ENCODE results near the gene NONO.
"Not testable (repeated sequence)": the region's sequence is repeated elsewhere in the genome, so short reads cannot be mapped to it uniquely, and the experiment has no call there.

NONO gene

GRCh38 chrX:71302461-71303213, 19.2 kb downstream of the NONO start:
- no peaks in the 10 kb centered on the region for H3K27me3 ChIP-seq
- no peak for TF ChIP-seq CTCF (IDR thresholded peaks at IDR 0.05)
- no peak overlapping the region for H3K27ac ChIP-seq
- no peak overlapping the region for H3K4me3 ChIP-seq (ENCODE audit: low read depth in 1 of 2, low read length in 1 of 2)
- no peaks in the 10 kb centered on the region for H3K9me3 ChIP-seq
- peaks cover 30% of the 10 kb centered on the region for H3K36me3 ChIP-seq
- peaks cover 0 to 4% of the 10 kb centered on the region in 2 experiments for H3K4me1 ChIP-seq (ENCODE audit: control insufficient read depth in 1 of 2, insufficient read depth in 1 of 2, low read depth in 1 of 2, low read length in 1 of 2)

- no peak for TF ChIP-seq CTCF (IDR thresholded peaks at IDR 0.05)
- Histone ChIP-seq H3K27me3 (no peaks in the 10 kb centered on the region), H3K4me1 (ENCODE audit: control insufficient read depth in 1 of 2, insufficient read depth in 1 of 2, low read depth in 1 of 2, low read length in 1 of 2) (peaks cover 0 to 4% of the 10 kb centered on the region in 2 experiments), H3K4me3 (ENCODE audit: low read depth in 1 of 2, low read length in 1 of 2) (no peak overlapping the region), H3K27ac (no peak overlapping the region), H3K36me3 (peaks cover 12% of the 10 kb centered on the region), H3K9me3 (no peaks in the 10 kb centered on the region)
Measured at GRCh38 chrX:71304561-71304960, 21.1 kb downstream of the NONO start.

- Histone ChIP-seq H3K36me3 (no peaks in the 10 kb centered on the region), H3K9me3 (no peaks in the 10 kb centered on the region), H3K4me1 (ENCODE audit: control insufficient read depth in 1 of 2, insufficient read depth in 1 of 2, low read depth in 1 of 2, low read length in 1 of 2) (no peaks in the 10 kb centered on the region), H3K27me3 (no peaks in the 10 kb centered on the region), H3K27ac (no peak overlapping the region), H3K4me3 (ENCODE audit: low read depth in 1 of 2, low read length in 1 of 2) (no peak overlapping the region)
- TF ChIP-seq CTCF (IDR thresholded peaks at IDR 0.05): no peak
Measured at GRCh38 chrX:71315917-71316316, 32.5 kb downstream of the NONO start.

- not testable (repeated sequence) for H3K4me1 ChIP-seq (ENCODE audit: control insufficient read depth in 1 of 2, insufficient read depth in 1 of 2, low read depth in 1 of 2, low read length in 1 of 2); H3K4me3 ChIP-seq (ENCODE audit: low read depth in 1 of 2, low read length in 1 of 2); H3K27me3 ChIP-seq; H3K36me3 ChIP-seq; H3K27ac ChIP-seq; H3K9me3 ChIP-seq
Measured at GRCh38 chrX:71316959-71317358, 33.5 kb downstream of the NONO start.

- H3K27ac ChIP-seq: no peak overlapping the region
- no peaks in the 10 kb centered on the region for H3K27me3 ChIP-seq
- H3K4me1 ChIP-seq (ENCODE audit: control insufficient read depth in 1 of 2, insufficient read depth in 1 of 2, low read depth in 1 of 2, low read length in 1 of 2): no peaks in the 10 kb centered on the region
- no peak overlapping the region for H3K4me3 ChIP-seq (ENCODE audit: low read depth in 1 of 2, low read length in 1 of 2)
- TF ChIP-seq CTCF (IDR thresholded peaks at IDR 0.05): no peak
- no peaks in the 10 kb centered on the region for H3K36me3 ChIP-seq
- H3K9me3 ChIP-seq: no peaks in the 10 kb centered on the region
Measured at GRCh38 chrX:71320126-71320525, 36.7 kb downstream of the NONO start.

- Histone ChIP-seq H3K27ac (no peak overlapping the region), H3K9me3 (no peaks in the 10 kb centered on the region), H3K4me3 (ENCODE audit: low read depth in 1 of 2, low read length in 1 of 2) (no peak overlapping the region), H3K4me1 (ENCODE audit: control insufficient read depth in 1 of 2, insufficient read depth in 1 of 2, low read depth in 1 of 2, low read length in 1 of 2) (no peaks in the 10 kb centered on the region), H3K36me3 (no peaks in the 10 kb centered on the region), H3K27me3 (no peaks in the 10 kb centered on the region)
- no peak for TF ChIP-seq CTCF (IDR thresholded peaks at IDR 0.05)
Measured at GRCh38 chrX:71321731-71322130, 38.3 kb downstream of the NONO start.

- not testable (repeated sequence) for H3K27me3 ChIP-seq; H3K36me3 ChIP-seq; H3K27ac ChIP-seq; H3K4me3 ChIP-seq (ENCODE audit: low read depth in 1 of 2, low read length in 1 of 2); H3K4me1 ChIP-seq (ENCODE audit: control insufficient read depth in 1 of 2, insufficient read depth in 1 of 2, low read depth in 1 of 2, low read length in 1 of 2); H3K9me3 ChIP-seq
Measured at GRCh38 chrX:71324452-71324851, 41.0 kb downstream of the NONO start.

All from neutrophil (primary cell).